Vagina (tissue), 2 donors: ENCODE results near the gene ADD3. TPM values are rescaled to one million over a fixed set of nuclear protein-coding genes. Genes with fewer than 3 reads are reported as not detected.

Source experiments
- DNase-seq, 2 donors: peaks; one replicate each; pipeline ENCODE4 v3.0.0-alpha.2; 2017; ENCODE audit errors: extremely low spot score in 2 of 2
- H3K27ac ChIP-seq: fragments of 200-600 bp; sonication (generic); one replicate; pipeline ENCODE4 v1.5.1; 2019
- H3K27me3 ChIP-seq: fragments of 200-600 bp; sonication (generic); one replicate; pipeline ENCODE4 v1.5.1; 2019
- H3K36me3 ChIP-seq, 2 donors: fragments of 200-600 bp; sonication (generic); one replicate each; pipeline ENCODE4 v1.5.1; 2017 to 2019
- H3K4me1 ChIP-seq: fragments of 200-600 bp; sonication (generic); one replicate; pipeline ENCODE4 v1.5.1; 2019
- H3K4me3 ChIP-seq, 2 donors: fragments of 200-600 bp; sonication (generic); 1 replicate in 1 of 2; 2 replicates in 1 of 2; pipeline ENCODE4 v1.5.1; 2016 to 2019
- H3K9me3 ChIP-seq: fragments of 200-600 bp; sonication (generic); one replicate; pipeline ENCODE4 v1.5.1; 2019
- CTCF ChIP-seq, 3 experiments: fragments of 450-650 bp in 2 of 3; fragments of 200-600 bp in 1 of 3; sonication (generic) in 1 of 3; IDR thresholded peaks; one replicate each; pipeline ENCODE4 v1.5.1; 2017 to 2019; ENCODE audit warnings: antibody characterized with exemption in 3 of 3, mild to moderate bottlenecking in 2 of 3, moderate library complexity in 2 of 3
- POLR2A ChIP-seq, 2 donors: fragments of 450-650 bp; IDR thresholded peaks; one replicate each; pipeline ENCODE4 v1.6.1; 2017; ENCODE audit warnings: antibody characterized with exemption in 2 of 2, mild to moderate bottlenecking in 2 of 2, moderate library complexity in 2 of 2
- POLR2AphosphoS5 ChIP-seq, 2 donors: sonication (generic); formaldehyde crosslinking; IDR thresholded peaks; one replicate each; pipeline ENCODE4 v1.9.0; 2017; ENCODE audit warnings: antibody characterized with exemption in 2 of 2, mild to moderate bottlenecking in 2 of 2, low read depth in 1 of 2; ENCODE audit not compliant: insufficient read depth in 1 of 2
- intact Hi-C: fragments of 100-400 bp; cut with DNase I; formaldehyde crosslinking; loops from one replicate; pipeline ENCODE4 v1.15.1; 2023
- total RNA-seq: library from RNA; depleted of rRNA; stranded (reverse); fragments of >200 nt; gene quantifications from one replicate; pipeline ENCODE4 v1.2.3, GENCODE V29; 2016

Gene ADD3
- total RNA-seq, 1 donor from 2014 or later = 114 TPM

- TF ChIP-seq CTCF (IDR thresholded peaks at IDR 0.05) (no peak), POLR2A (IDR thresholded peaks at IDR 0.05) (no peak), POLR2AphosphoS5 (IDR thresholded peaks at IDR 0.05; ENCODE audit: insufficient read depth in 1 of 2, low read depth in 1 of 2) (no peak)
- DNase-seq = no peak
Measured at GRCh38 chr10:110151467-110151866, 143.7 kb downstream of the ADD3 start.

GRCh38 chr10:110151971-110152370 is 144.2 kb downstream of the ADD3 start:
- no peak for TF ChIP-seq CTCF (IDR thresholded peaks at IDR 0.05)
- no peak for TF ChIP-seq POLR2A (IDR thresholded peaks at IDR 0.05)
- TF ChIP-seq POLR2AphosphoS5 (IDR thresholded peaks at IDR 0.05; ENCODE audit: insufficient read depth in 1 of 2, low read depth in 1 of 2) = no peak
- no peaks in the 10 kb centered on the region for H3K4me1 ChIP-seq
- no peaks in the 10 kb centered on the region for H3K9me3 ChIP-seq
- intact Hi-C loops = no loop called here
- H3K4me3 ChIP-seq = no peak overlapping the region
- no peak for DNase-seq
- no peak overlapping the region for H3K27ac ChIP-seq
- H3K27me3 ChIP-seq = no peaks in the 10 kb centered on the region
- no peaks in the 10 kb centered on the region for H3K36me3 ChIP-seq

More at GRCh38 chr10:110151467-110151866, 143.7 kb downstream of the ADD3 start:
- Histone ChIP-seq H3K9me3 (no peaks in the 10 kb centered on the region), H3K27me3 (no peaks in the 10 kb centered on the region), H3K4me1 (no peaks in the 10 kb centered on the region), H3K4me3 (no peak overlapping the region), H3K36me3 (no peaks in the 10 kb centered on the region), H3K27ac (no peak overlapping the region)
- intact Hi-C loops = no loop called here

- intact Hi-C loops = no loop called here
- no peak overlapping the region for H3K4me3 ChIP-seq
- DNase-seq = no peak
- TF ChIP-seq POLR2A (IDR thresholded peaks at IDR 0.05) (no peak), CTCF (IDR thresholded peaks at IDR 0.05) (no peak), POLR2AphosphoS5 (IDR thresholded peaks at IDR 0.05; ENCODE audit: insufficient read depth in 1 of 2, low read depth in 1 of 2) (no peak)
- H3K9me3 ChIP-seq = no peaks in the 10 kb centered on the region
- no peak overlapping the region for H3K27ac ChIP-seq
- no peaks in the 10 kb centered on the region for H3K27me3 ChIP-seq
- H3K36me3 ChIP-seq = no peaks in the 10 kb centered on the region
- no peaks in the 10 kb centered on the region for H3K4me1 ChIP-seq
Measured at GRCh38 chr10:110153396-110153795, 145.6 kb downstream of the ADD3 start.

GRCh38 chr10:110156046-110156445 is 148.3 kb downstream of the ADD3 start:
- Histone ChIP-seq H3K27me3 (no peaks in the 10 kb centered on the region), H3K4me1 (no peaks in the 10 kb centered on the region), H3K36me3 (no peaks in the 10 kb centered on the region), H3K27ac (no peak overlapping the region), H3K9me3 (no peaks in the 10 kb centered on the region), H3K4me3 (no peak overlapping the region)
- DNase-seq = peak in 1 of 2 donors; percentile 77
- intact Hi-C loops = no loop called here
- TF ChIP-seq POLR2AphosphoS5 (IDR thresholded peaks at IDR 0.05; ENCODE audit: insufficient read depth in 1 of 2, low read depth in 1 of 2) (no peak), POLR2A (IDR thresholded peaks at IDR 0.05) (no peak), CTCF (IDR thresholded peaks at IDR 0.05) (no peak)

- TF ChIP-seq POLR2A (IDR thresholded peaks at IDR 0.05) (no peak), CTCF (IDR thresholded peaks at IDR 0.05) (no peak), POLR2AphosphoS5 (IDR thresholded peaks at IDR 0.05; ENCODE audit: insufficient read depth in 1 of 2, low read depth in 1 of 2) (no peak)
- no peaks in the 10 kb centered on the region for H3K27me3 ChIP-seq
- no peak overlapping the region for H3K4me3 ChIP-seq
- peak in 1 of 2 donors; percentile 61 for DNase-seq
- no peaks in the 10 kb centered on the region for H3K9me3 ChIP-seq
- no peaks in the 10 kb centered on the region for H3K4me1 ChIP-seq
- intact Hi-C loops = no loop called here
- H3K27ac ChIP-seq = no peak overlapping the region
- H3K36me3 ChIP-seq = no peaks in the 10 kb centered on the region
Measured at GRCh38 chr10:110158051-110159005, 150.5 kb downstream of the ADD3 start.
